Fibroblast of lung (primary cell): Measurements from ENCODE around the gene CD300LB.

ENCODE experiments used
- EZH2 ChIP-seq: IDR thresholded peaks from 2 replicates; pipeline ENCODE4 v1.5.1; 2012; ENCODE audit warnings: low read length, control low read depth, mild to moderate bottlenecking; ENCODE audit errors: missing control alignments
- TF ChIP-seq, protein P1 (sequence below), 2 donors: IDR thresholded peaks in 1 of 2; conservative IDR thresholded peaks in 1 of 2; 1 replicate in 1 of 2; 2 replicates in 1 of 2; pipeline ENCODE4 v1.5.1; 2011 to 2012; ENCODE audit warnings: low read length in 2 of 2, control low read depth in 1 of 2, inconsistent platforms in 1 of 2, low read depth in 1 of 2, mild to moderate bottlenecking in 1 of 2

DNA sequence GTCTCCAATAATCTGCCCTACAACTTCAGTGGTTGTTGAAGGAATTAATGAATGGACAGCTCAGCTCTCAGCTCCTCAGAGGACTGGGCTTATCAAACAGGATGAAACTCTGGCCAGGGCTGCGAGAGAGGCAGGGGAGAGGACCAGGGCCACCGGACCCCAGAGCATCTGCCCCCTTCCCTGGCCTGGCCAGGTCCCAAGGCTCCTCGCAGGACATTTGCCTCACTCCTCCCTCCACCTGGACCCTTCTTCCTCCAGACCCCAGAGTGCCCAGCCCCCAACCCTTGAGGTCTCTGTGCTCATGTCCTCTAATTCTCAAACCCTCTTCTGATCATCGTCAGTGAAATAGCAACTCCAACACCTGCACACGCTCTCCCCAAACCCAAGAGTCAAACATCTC is 10.9 kb upstream of the CD300LB start:
- TF ChIP-seq, protein P1, sequence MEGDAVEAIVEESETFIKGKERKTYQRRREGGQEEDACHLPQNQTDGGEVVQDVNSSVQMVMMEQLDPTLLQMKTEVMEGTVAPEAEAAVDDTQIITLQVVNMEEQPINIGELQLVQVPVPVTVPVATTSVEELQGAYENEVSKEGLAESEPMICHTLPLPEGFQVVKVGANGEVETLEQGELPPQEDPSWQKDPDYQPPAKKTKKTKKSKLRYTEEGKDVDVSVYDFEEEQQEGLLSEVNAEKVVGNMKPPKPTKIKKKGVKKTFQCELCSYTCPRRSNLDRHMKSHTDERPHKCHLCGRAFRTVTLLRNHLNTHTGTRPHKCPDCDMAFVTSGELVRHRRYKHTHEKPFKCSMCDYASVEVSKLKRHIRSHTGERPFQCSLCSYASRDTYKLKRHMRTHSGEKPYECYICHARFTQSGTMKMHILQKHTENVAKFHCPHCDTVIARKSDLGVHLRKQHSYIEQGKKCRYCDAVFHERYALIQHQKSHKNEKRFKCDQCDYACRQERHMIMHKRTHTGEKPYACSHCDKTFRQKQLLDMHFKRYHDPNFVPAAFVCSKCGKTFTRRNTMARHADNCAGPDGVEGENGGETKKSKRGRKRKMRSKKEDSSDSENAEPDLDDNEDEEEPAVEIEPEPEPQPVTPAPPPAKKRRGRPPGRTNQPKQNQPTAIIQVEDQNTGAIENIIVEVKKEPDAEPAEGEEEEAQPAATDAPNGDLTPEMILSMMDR (conservative IDR thresholded peaks at IDR 0.05 in 1 of 2, IDR thresholded peaks at IDR 0.05 in 1 of 2; ENCODE audit: low read depth in 1 of 2, low read length in 2 of 2), result no peak
- no peak for TF ChIP-seq EZH2
